SK-N-SH (cell line): ENCODE results near the gene KLHL21. TPM values are rescaled to one million over a fixed set of nuclear protein-coding genes. Genes with fewer than 3 reads are reported as not detected.

Experiments
- CTCF ChIA-PET: fragments of 300-600, 350-600 bp; formaldehyde crosslinking; extraction: SDS; loops from one replicate; lab custom pipeline; 2021; lab: Yijun Ruan, JAX
- POLR2A ChIA-PET: fragments of 350-600 bp; sonication (Branson Sonifier 250); formaldehyde crosslinking; extraction: SDS; loops from one replicate; lab custom pipeline; 2020; ENCODE audit warnings: antibody characterized with exemption, inconsistent platforms; lab: Yijun Ruan, JAX
- DNase-seq: peaks from one replicate; pipeline ENCODE4 v3.0.0; 2012
- H2AFZ ChIP-seq: fragments of 200-600 bp; sonication (generic); 2 replicates; pipeline ENCODE4 v1.8.1; 2016; ENCODE audit warnings: antibody characterized with exemption, mild to moderate bottlenecking, low read depth
- H3F3A ChIP-seq: fragments of 200-600 bp; sonication (generic); replicated peaks from 2 replicates; pipeline ENCODE3; 2016; ENCODE audit warnings: antibody characterized with exemption, mild to moderate bottlenecking; ENCODE audit not compliant: insufficient read depth
- H3K27ac ChIP-seq, 2 experiments: fragments of 200-500 bp in 1 of 2; fragments of 200-600 bp in 1 of 2; sonication (Bioruptor generic) in 1 of 2; sonication (generic), shearing (Covaris generic) in 1 of 2; 2 replicates each; pipeline versions ENCODE4 v1.5.1 to v1.6.1; 2014 to 2016; ENCODE audit warnings: low read depth in 2 of 2, inconsistent platforms in 1 of 2, low read length in 1 of 2, mild to moderate bottlenecking in 1 of 2, mixed read lengths in 1 of 2
- H3K27me3 ChIP-seq: fragments of 200-600 bp; sonication (generic), shearing (Covaris generic); 2 replicates; pipeline ENCODE4 v1.6.1; 2016; ENCODE audit warnings: mixed run types; ENCODE audit not compliant: insufficient read depth
- H3K36me3 ChIP-seq, 2 experiments: fragments of 200-500 bp in 1 of 2; fragments of 200-600 bp in 1 of 2; sonication (Bioruptor generic) in 1 of 2; sonication (generic) in 1 of 2; replicated peaks in 1 of 2; 2 replicates each; pipeline versions ENCODE3 to v1.5.1; 2014 to 2016; ENCODE audit warnings: low read length in 1 of 2, mild to moderate bottlenecking in 1 of 2; ENCODE audit not compliant: insufficient read depth in 2 of 2, control insufficient read depth in 1 of 2
- H3K4me1 ChIP-seq, 2 experiments: fragments of 200-500 bp in 1 of 2; fragments of 200-600 bp in 1 of 2; sonication (Bioruptor generic) in 1 of 2; sonication (generic), shearing (Covaris generic) in 1 of 2; 2 replicates each; pipeline versions ENCODE4 v1.5.1 to v1.6.1; 2014 to 2016; ENCODE audit warnings: low read depth in 1 of 2, low read length in 1 of 2, mixed run types in 1 of 2; ENCODE audit not compliant: insufficient read depth in 2 of 2, control insufficient read depth in 1 of 2
- H3K4me2 ChIP-seq: fragments of 200-600 bp; sonication (generic), shearing (Covaris generic); 2 replicates; pipeline ENCODE4 v1.6.1; 2017; ENCODE audit warnings: mixed run types
- H3K4me3 ChIP-seq, 2 experiments: fragments of 200-500 bp in 1 of 2; fragments of 200-600 bp in 1 of 2; sonication (Bioruptor generic) in 1 of 2; sonication (generic), shearing (Covaris generic) in 1 of 2; 2 replicates each; pipeline versions ENCODE4 v1.5.1 to v1.8.1; 2014 to 2016; ENCODE audit warnings: low read depth in 2 of 2, inconsistent platforms in 1 of 2, low read length in 1 of 2, mild to moderate bottlenecking in 1 of 2, mixed read lengths in 1 of 2, moderate library complexity in 1 of 2
- H3K79me2 ChIP-seq: fragments of 200-600 bp; sonication (generic); 2 replicates; pipeline ENCODE4 v1.8.1; 2017; ENCODE audit warnings: mild to moderate bottlenecking; ENCODE audit not compliant: insufficient read depth
- H3K9ac ChIP-seq: fragments of 200-600 bp; sonication (generic); 2 replicates; pipeline ENCODE4 v1.6.1; 2017; ENCODE audit warnings: mixed run types
- H3K9me2 ChIP-seq: fragments of 200-600 bp; sonication (generic); 2 replicates; pipeline ENCODE4 v1.6.1; 2017; ENCODE audit warnings: mixed run types
- H3K9me3 ChIP-seq: fragments of 200-600 bp; sonication (generic); 2 replicates; pipeline ENCODE4 v1.6.1; 2017; ENCODE audit warnings: mixed run types, mild to moderate bottlenecking, moderate library complexity
- H4K20me1 ChIP-seq: fragments of 200-600 bp; sonication (generic); 2 replicates; pipeline ENCODE4 v1.6.1; 2017; ENCODE audit warnings: mild to moderate bottlenecking, mixed run types; ENCODE audit not compliant: insufficient read depth
- CTCF ChIP-seq: fragments of 200-600 bp; sonication (generic); IDR thresholded peaks from 2 replicates; pipeline ENCODE4 v1.6.1; 2017; ENCODE audit warnings: antibody characterized with exemption, mild to moderate bottlenecking, moderate library complexity
- ELF1 ChIP-seq: IDR thresholded peaks from 2 replicates; pipeline ENCODE4 v1.4.0; 2012
- EP300 ChIP-seq, 2 experiments: IDR thresholded peaks; 2 replicates each; pipeline versions ENCODE4 v1.4.0 to v1.6.1; 2012; ENCODE audit warnings: borderline replicate concordance in 1 of 2, low read depth in 1 of 2, low read length in 1 of 2
- EZH2phosphoT487 ChIP-seq: fragments of 200-600 bp; sonication (generic); IDR thresholded peaks from 2 replicates; pipeline ENCODE4 v1.6.1; 2017; ENCODE audit warnings: low read depth, mixed run types, mild to moderate bottlenecking, antibody characterized with exemption, moderate library complexity, borderline replicate concordance
- FOXJ3 ChIP-seq: sonication (generic); formaldehyde crosslinking; IDR thresholded peaks from 2 replicates; pipeline ENCODE4 v1.5.1; 2020; ENCODE audit warnings: mild to moderate bottlenecking, missing genetic modification reagents
- FOXM1 ChIP-seq: IDR thresholded peaks from 2 replicates; pipeline ENCODE4 v1.4.0; 2012; ENCODE audit warnings: low read depth, mild to moderate bottlenecking
- GABPA ChIP-seq: IDR thresholded peaks from 2 replicates; pipeline ENCODE4 v1.4.0; 2012; ENCODE audit warnings: low read depth, mild to moderate bottlenecking
- GATA2 ChIP-seq: sonication (generic); formaldehyde crosslinking; IDR thresholded peaks from 2 replicates; pipeline ENCODE4 v1.5.0; 2020; ENCODE audit warnings: mild to moderate bottlenecking, missing genetic modification reagents
- JUND ChIP-seq: IDR thresholded peaks from 2 replicates; pipeline ENCODE4 v1.4.0; 2012
- MEF2A ChIP-seq: IDR thresholded peaks from 2 replicates; pipeline ENCODE4 v1.4.0; 2012; ENCODE audit warnings: low read depth, borderline replicate concordance
- MXI1 ChIP-seq: IDR thresholded peaks from 2 replicates; pipeline ENCODE4 v1.6.1; 2012; ENCODE audit warnings: mild to moderate bottlenecking, low read depth, low read length, improper control_type of control experiment
- PBX3 ChIP-seq: IDR thresholded peaks from 2 replicates; pipeline ENCODE4; 2012
- POLR2AphosphoS5 ChIP-seq: IDR thresholded peaks from 2 replicates; pipeline ENCODE4 v1.6.1; 2012; ENCODE audit warnings: low read depth, low read length
- RAD21 ChIP-seq: IDR thresholded peaks from 2 replicates; pipeline ENCODE4 v1.6.1; 2012; ENCODE audit warnings: mild to moderate bottlenecking, low read length
- RCOR1 ChIP-seq: fragments of 150-350 bp; IDR thresholded peaks from 2 replicates; pipeline ENCODE4 v1.6.1; 2017; ENCODE audit warnings: antibody characterized with exemption, low read length
- RFX5 ChIP-seq: IDR thresholded peaks from 2 replicates; pipeline ENCODE4 v1.6.1; 2012; ENCODE audit warnings: mild to moderate bottlenecking, improper control_type of control experiment, low read length
- SIN3A ChIP-seq: IDR thresholded peaks from 2 replicates; pipeline ENCODE4 v1.6.1; 2012; ENCODE audit warnings: low read depth, mild to moderate bottlenecking, low read length, moderate library complexity, borderline replicate concordance
- SMC3 ChIP-seq: IDR thresholded peaks from 2 replicates; pipeline ENCODE4 v1.6.1; 2012; ENCODE audit warnings: low read depth, low read length, improper control_type of control experiment
- USF1 ChIP-seq: IDR thresholded peaks from 2 replicates; pipeline ENCODE4 v1.4.0; 2012; ENCODE audit warnings: low read depth, borderline replicate concordance
- YY1 ChIP-seq: IDR thresholded peaks from 2 replicates; pipeline ENCODE4 v1.4.0; 2012; ENCODE audit warnings: low read depth, mild to moderate bottlenecking
- WGBS: methylation state at CpG from one replicate; pipeline ENCODE4 v1.1.6; 2017; ENCODE audit warnings: low lambda C conversion rate; 5-methylcytosine and 5-hydroxymethylcytosine counted together
- polyA plus RNA-seq, 3 experiments: library from polyadenylated mRNA; depleted of rRNA; stranded (reverse); fragments of >200 nt; gene quantifications; 2 replicates each; pipeline ENCODE4 v1.2.3, GENCODE V29; 2012
- TF ChIP-seq, protein P1 (sequence below): IDR thresholded peaks from 2 replicates; pipeline ENCODE4 v1.4.0; 2012; ENCODE audit warnings: low read depth, borderline replicate concordance
- TF ChIP-seq, protein P2 (sequence below): IDR thresholded peaks from 2 replicates; pipeline ENCODE4 v1.6.1; 2012; ENCODE audit warnings: mild to moderate bottlenecking, low read depth, low read length, moderate library complexity
- TF ChIP-seq, protein P3 (sequence below): IDR thresholded peaks from 2 replicates; pipeline ENCODE4 v1.4.0; 2012; ENCODE audit warnings: low read depth

The KLHL21 gene
- polyA plus RNA-seq, 1 of the 3 experiments (the other 2 are of a cell fraction) = 12.5 TPM

GRCh38 chr1:6554031-6554906, 48.4 kb downstream of the KLHL21 start, which contains the start of gene NOL9:
Gene NOL9 (minus strand): TSS chr1:6554513. CDS start chr1:6554502, 11 bp downstream.
- no peaks in the 10 kb centered on the region for H3K9me3 ChIP-seq
- no peaks in the 10 kb centered on the region for H3F3A ChIP-seq
- peak within 1 kb of the TSS; percentile 82 to 86 for H3K4me3 ChIP-seq
- POLR2A ChIA-PET = interaction anchor here (0.7 to 1.2 kb wide), 4 partner anchors 24 to 70 kb away, joined by 3 to 4 read pairs (median 4); partner anchors contain the start of gene KLHL21
- peak within 1 kb of the TSS; percentile 46 to 48; a peak in 3 of 4 replicates for H3K27ac ChIP-seq
- WGBS = 9% methylated on average over 27 of the region's 87 CpGs
- H3K9me2 ChIP-seq = no peaks in the 10 kb centered on the region
- peak within 1 kb of the TSS; percentile 95 for H2AFZ ChIP-seq
- H4K20me1 ChIP-seq = no peaks in the 10 kb centered on the region
- CTCF ChIA-PET = interaction anchor here (0.6 to 4.5 kb wide), 62 partner anchors 8 to 307 kb away, joined by 3 to 68 read pairs (median 5); partner anchors contain the start of genes KLHL21, PHF13, PLEKHG5 and ZBTB48
- H3K9ac ChIP-seq = peak within 1 kb of the TSS; percentile 91
- peaks cover 6 to 7% of the 10 kb centered on the region in 2 experiments for H3K36me3 ChIP-seq
- peaks cover 33% of the 10 kb centered on the region for H3K79me2 ChIP-seq
- H3K4me2 ChIP-seq = peak within 1 kb of the TSS; percentile 87
- H3K27me3 ChIP-seq = no peaks in the 10 kb centered on the region
- peak; percentile 99 for DNase-seq
- H3K4me1 ChIP-seq = peaks cover 0 to 14% of the 10 kb centered on the region in 2 experiments; a peak in 1 of 4 replicates
- peak; percentile 61 for TF ChIP-seq RAD21
- no peak for TF ChIP-seq PBX3
- peak; percentile 57 for TF ChIP-seq MXI1
- no peak for TF ChIP-seq GABPA
- TF ChIP-seq CTCF = peak; percentile 77
- TF ChIP-seq SIN3A = peak; percentile 95; the same call in 1 of the 2 replicates
- no peak for TF ChIP-seq ELF1
- TF ChIP-seq, protein P1, sequence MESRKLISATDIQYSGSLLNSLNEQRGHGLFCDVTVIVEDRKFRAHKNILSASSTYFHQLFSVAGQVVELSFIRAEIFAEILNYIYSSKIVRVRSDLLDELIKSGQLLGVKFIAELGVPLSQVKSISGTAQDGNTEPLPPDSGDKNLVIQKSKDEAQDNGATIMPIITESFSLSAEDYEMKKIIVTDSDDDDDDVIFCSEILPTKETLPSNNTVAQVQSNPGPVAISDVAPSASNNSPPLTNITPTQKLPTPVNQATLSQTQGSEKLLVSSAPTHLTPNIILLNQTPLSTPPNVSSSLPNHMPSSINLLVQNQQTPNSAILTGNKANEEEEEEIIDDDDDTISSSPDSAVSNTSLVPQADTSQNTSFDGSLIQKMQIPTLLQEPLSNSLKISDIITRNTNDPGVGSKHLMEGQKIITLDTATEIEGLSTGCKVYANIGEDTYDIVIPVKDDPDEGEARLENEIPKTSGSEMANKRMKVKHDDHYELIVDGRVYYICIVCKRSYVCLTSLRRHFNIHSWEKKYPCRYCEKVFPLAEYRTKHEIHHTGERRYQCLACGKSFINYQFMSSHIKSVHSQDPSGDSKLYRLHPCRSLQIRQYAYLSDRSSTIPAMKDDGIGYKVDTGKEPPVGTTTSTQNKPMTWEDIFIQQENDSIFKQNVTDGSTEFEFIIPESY = peak; percentile 99
- TF ChIP-seq YY1 = peak; percentile 93
- TF ChIP-seq EZH2phosphoT487 = no peak
- peak; percentile 81 for TF ChIP-seq POLR2AphosphoS5
- TF ChIP-seq JUND = no peak
- TF ChIP-seq EP300 (IDR thresholded peaks at IDR 0.05; ENCODE audit: borderline replicate concordance in 1 of 2, low read depth in 1 of 2, low read length in 1 of 2) = peak in 1 of 2 experiments; percentile 8; a peak in 1 of 4 replicates
- TF ChIP-seq FOXJ3 (CRISPR knock-in tag) = no peak
- 0 out of 2 replicates have a peak, but pooled peaks have one; percentile 30 for TF ChIP-seq RCOR1
- TF ChIP-seq, protein P2, sequence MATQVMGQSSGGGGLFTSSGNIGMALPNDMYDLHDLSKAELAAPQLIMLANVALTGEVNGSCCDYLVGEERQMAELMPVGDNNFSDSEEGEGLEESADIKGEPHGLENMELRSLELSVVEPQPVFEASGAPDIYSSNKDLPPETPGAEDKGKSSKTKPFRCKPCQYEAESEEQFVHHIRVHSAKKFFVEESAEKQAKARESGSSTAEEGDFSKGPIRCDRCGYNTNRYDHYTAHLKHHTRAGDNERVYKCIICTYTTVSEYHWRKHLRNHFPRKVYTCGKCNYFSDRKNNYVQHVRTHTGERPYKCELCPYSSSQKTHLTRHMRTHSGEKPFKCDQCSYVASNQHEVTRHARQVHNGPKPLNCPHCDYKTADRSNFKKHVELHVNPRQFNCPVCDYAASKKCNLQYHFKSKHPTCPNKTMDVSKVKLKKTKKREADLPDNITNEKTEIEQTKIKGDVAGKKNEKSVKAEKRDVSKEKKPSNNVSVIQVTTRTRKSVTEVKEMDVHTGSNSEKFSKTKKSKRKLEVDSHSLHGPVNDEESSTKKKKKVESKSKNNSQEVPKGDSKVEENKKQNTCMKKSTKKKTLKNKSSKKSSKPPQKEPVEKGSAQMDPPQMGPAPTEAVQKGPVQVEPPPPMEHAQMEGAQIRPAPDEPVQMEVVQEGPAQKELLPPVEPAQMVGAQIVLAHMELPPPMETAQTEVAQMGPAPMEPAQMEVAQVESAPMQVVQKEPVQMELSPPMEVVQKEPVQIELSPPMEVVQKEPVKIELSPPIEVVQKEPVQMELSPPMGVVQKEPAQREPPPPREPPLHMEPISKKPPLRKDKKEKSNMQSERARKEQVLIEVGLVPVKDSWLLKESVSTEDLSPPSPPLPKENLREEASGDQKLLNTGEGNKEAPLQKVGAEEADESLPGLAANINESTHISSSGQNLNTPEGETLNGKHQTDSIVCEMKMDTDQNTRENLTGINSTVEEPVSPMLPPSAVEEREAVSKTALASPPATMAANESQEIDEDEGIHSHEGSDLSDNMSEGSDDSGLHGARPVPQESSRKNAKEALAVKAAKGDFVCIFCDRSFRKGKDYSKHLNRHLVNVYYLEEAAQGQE = no peak
- TF ChIP-seq FOXM1 = no peak
- TF ChIP-seq, protein P3, sequence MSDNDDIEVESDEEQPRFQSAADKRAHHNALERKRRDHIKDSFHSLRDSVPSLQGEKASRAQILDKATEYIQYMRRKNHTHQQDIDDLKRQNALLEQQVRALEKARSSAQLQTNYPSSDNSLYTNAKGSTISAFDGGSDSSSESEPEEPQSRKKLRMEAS = peak; percentile 67
- TF ChIP-seq RFX5 = no peak
- no peak for TF ChIP-seq USF1
- peak; percentile 59 for TF ChIP-seq SMC3
- no peak for TF ChIP-seq GATA2 (CRISPR knock-in tag)
- TF ChIP-seq MEF2A = no peak
